Measurements from ENCODE around the gene P3H2. TPM values are rescaled to one million over a fixed set of nuclear protein-coding genes. Genes with fewer than 3 reads are reported as not detected.

P3H2 gene
- polyA plus RNA-seq (2012; ENCODE audit: insufficient read length, low read depth): 5.2 TPM

- TF ChIP-seq POLR2AphosphoS5 (IDR thresholded peaks at IDR 0.05; ENCODE audit: low read depth, low read length) (no peak), FOXP2 (optimal IDR thresholded peaks at IDR 0.05; ENCODE audit: borderline replicate concordance, extremely low read depth, extremely low read length, insufficient read depth) (peak; percentile 89)
These were observed at the start of gene P3H2 for GRCh38 chr3:190120269-190121060. P3H2 (minus strand) TSS chr3:190120897; CDS start chr3:190120731, 166 bp downstream.

GRCh38 chr3:190169877-190170276, 49.2 kb upstream of the P3H2 start:
- TF ChIP-seq TAF1 (IDR thresholded peaks at IDR 0.05; ENCODE audit: borderline replicate concordance, insufficient read depth, low read length): no peak
- no peak for TF ChIP-seq POLR2AphosphoS5 (IDR thresholded peaks at IDR 0.05; ENCODE audit: low read depth, low read length)
- TF ChIP-seq SIN3A (IDR thresholded peaks at IDR 0.05; ENCODE audit: borderline replicate concordance, insufficient read depth, low read length): no peak
- TF ChIP-seq FOXP2 (optimal IDR thresholded peaks at IDR 0.05; ENCODE audit: borderline replicate concordance, extremely low read depth, extremely low read length, insufficient read depth): no peak
- TF ChIP-seq, protein P1, sequence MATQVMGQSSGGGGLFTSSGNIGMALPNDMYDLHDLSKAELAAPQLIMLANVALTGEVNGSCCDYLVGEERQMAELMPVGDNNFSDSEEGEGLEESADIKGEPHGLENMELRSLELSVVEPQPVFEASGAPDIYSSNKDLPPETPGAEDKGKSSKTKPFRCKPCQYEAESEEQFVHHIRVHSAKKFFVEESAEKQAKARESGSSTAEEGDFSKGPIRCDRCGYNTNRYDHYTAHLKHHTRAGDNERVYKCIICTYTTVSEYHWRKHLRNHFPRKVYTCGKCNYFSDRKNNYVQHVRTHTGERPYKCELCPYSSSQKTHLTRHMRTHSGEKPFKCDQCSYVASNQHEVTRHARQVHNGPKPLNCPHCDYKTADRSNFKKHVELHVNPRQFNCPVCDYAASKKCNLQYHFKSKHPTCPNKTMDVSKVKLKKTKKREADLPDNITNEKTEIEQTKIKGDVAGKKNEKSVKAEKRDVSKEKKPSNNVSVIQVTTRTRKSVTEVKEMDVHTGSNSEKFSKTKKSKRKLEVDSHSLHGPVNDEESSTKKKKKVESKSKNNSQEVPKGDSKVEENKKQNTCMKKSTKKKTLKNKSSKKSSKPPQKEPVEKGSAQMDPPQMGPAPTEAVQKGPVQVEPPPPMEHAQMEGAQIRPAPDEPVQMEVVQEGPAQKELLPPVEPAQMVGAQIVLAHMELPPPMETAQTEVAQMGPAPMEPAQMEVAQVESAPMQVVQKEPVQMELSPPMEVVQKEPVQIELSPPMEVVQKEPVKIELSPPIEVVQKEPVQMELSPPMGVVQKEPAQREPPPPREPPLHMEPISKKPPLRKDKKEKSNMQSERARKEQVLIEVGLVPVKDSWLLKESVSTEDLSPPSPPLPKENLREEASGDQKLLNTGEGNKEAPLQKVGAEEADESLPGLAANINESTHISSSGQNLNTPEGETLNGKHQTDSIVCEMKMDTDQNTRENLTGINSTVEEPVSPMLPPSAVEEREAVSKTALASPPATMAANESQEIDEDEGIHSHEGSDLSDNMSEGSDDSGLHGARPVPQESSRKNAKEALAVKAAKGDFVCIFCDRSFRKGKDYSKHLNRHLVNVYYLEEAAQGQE (IDR thresholded peaks at IDR 0.05; ENCODE audit: insufficient read depth in 1 of 2, low read depth in 2 of 2, low read length in 2 of 2): no peak

GRCh38 chr3:190169243-190169642, 48.5 kb upstream of the P3H2 start:
- no peak for TF ChIP-seq FOXP2 (optimal IDR thresholded peaks at IDR 0.05; ENCODE audit: borderline replicate concordance, extremely low read depth, extremely low read length, insufficient read depth)
- TF ChIP-seq, protein P1 (IDR thresholded peaks at IDR 0.05; ENCODE audit: insufficient read depth in 1 of 2, low read depth in 2 of 2, low read length in 2 of 2): no peak

DNA sequence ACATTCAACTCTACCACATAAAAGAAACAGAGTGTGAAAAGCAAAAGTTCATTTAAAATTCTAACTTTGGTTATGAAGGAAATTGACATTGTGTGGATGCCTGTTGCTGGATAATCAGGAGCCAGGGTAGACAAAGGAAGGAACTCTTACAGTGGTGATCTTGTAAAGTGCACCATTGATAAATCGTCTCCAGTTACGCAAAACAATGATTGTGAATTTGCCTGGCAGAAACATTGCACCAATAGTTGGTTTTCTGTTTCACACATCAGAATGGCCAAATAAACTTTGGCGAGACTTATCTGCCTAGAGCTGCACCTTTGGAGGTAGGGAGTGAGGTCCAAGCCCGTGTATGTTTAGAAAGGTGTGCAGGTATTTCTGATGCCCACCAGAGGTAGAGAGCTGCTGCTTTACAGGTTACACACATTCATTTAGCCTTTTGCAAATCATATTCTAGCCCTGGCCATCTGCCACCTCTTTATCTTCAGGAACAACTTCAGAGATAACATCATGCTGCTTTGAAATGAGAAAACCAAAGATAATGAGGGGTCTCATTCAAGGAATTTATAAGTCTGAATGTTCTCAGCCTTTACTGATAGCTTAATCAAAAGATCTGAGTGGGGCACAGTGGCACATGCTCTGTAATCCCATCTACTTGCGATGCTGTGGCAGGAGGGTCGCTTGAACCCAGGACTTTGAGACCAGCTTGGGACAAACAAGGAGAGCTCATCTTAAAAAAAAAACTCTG, 47.4 kb upstream of the P3H2 start:
- no peak for TF ChIP-seq FOXP2 (optimal IDR thresholded peaks at IDR 0.05; ENCODE audit: borderline replicate concordance, extremely low read depth, extremely low read length, insufficient read depth)
- no peak for TF ChIP-seq SIN3A (IDR thresholded peaks at IDR 0.05; ENCODE audit: borderline replicate concordance, insufficient read depth, low read length)

- TF ChIP-seq, protein P1 (IDR thresholded peaks at IDR 0.05; ENCODE audit: insufficient read depth in 1 of 2, low read depth in 2 of 2, low read length in 2 of 2): no peak
- no peak for TF ChIP-seq SIN3A (IDR thresholded peaks at IDR 0.05; ENCODE audit: borderline replicate concordance, insufficient read depth, low read length)
- no peak for TF ChIP-seq POLR2AphosphoS5 (IDR thresholded peaks at IDR 0.05; ENCODE audit: low read depth, low read length)
- TF ChIP-seq FOXP2 (optimal IDR thresholded peaks at IDR 0.05; ENCODE audit: borderline replicate concordance, extremely low read depth, extremely low read length, insufficient read depth): no peak
- no peak for TF ChIP-seq TAF1 (IDR thresholded peaks at IDR 0.05; ENCODE audit: borderline replicate concordance, insufficient read depth, low read length)
These were observed 46.3 kb upstream of the P3H2 start for GRCh38 chr3:190166948-190167347.

GRCh38 chr3:190165253-190165652, 44.6 kb upstream of the P3H2 start:
- TF ChIP-seq, protein P1 (IDR thresholded peaks at IDR 0.05; ENCODE audit: insufficient read depth in 1 of 2, low read depth in 2 of 2, low read length in 2 of 2): no peak
- TF ChIP-seq FOXP2 (optimal IDR thresholded peaks at IDR 0.05; ENCODE audit: borderline replicate concordance, extremely low read depth, extremely low read length, insufficient read depth): no peak
- no peak for TF ChIP-seq POLR2AphosphoS5 (IDR thresholded peaks at IDR 0.05; ENCODE audit: low read depth, low read length)
- TF ChIP-seq SIN3A (IDR thresholded peaks at IDR 0.05; ENCODE audit: borderline replicate concordance, insufficient read depth, low read length): no peak
- TF ChIP-seq TAF1 (IDR thresholded peaks at IDR 0.05; ENCODE audit: borderline replicate concordance, insufficient read depth, low read length): no peak

All from PFSK-1 (cell line).